HL-60 (cell line): ENCODE data around the gene GDPD4.

Source experiments
- DNase-seq, 2 experiments: peaks; one replicate each; pipeline ENCODE4 v3.0.0-alpha.2; 2010 to 2020; ENCODE audit warnings: low read depth in 1 of 2, low spot score in 1 of 2
- H3K27ac ChIP-seq: fragments of 250-450 bp; sonication (Bioruptor Pico); replicated peaks from 2 replicates; pipeline ENCODE4 v1.5.1; 2020; ENCODE audit warnings: mild to moderate bottlenecking, moderate library complexity
- H3K27me3 ChIP-seq: fragments of 250-450 bp; sonication (Bioruptor Pico); 2 replicates; pipeline ENCODE4 v1.5.1; 2021; ENCODE audit warnings: mild to moderate bottlenecking, moderate library complexity; ENCODE audit not compliant: insufficient read depth, poor library complexity, severe bottlenecking
- H3K4me3 ChIP-seq: replicated peaks from 2 replicates; pipeline ENCODE4 v1.5.1; 2011; ENCODE audit warnings: mild to moderate bottlenecking, control low read depth, low read length; ENCODE audit not compliant: insufficient read depth
- CTCF ChIP-seq: IDR thresholded peaks from one replicate; pipeline ENCODE4 v1.5.1; 2011; ENCODE audit warnings: low read length, control low read depth, inconsistent platforms; ENCODE audit not compliant: insufficient read depth
- GABPA ChIP-seq: IDR thresholded peaks from 2 replicates; pipeline ENCODE4 v1.6.1; 2012; ENCODE audit warnings: low read depth
- POLR2AphosphoS5 ChIP-seq: IDR thresholded peaks from 2 replicates; pipeline ENCODE4 v1.6.1; 2012; ENCODE audit warnings: low read depth
- SPI1 ChIP-seq: IDR thresholded peaks from 2 replicates; pipeline ENCODE4 v1.6.1; 2012; ENCODE audit warnings: low read depth, mild to moderate bottlenecking, borderline replicate concordance
- TF ChIP-seq, protein P1 (sequence below): IDR thresholded peaks from 2 replicates; pipeline ENCODE4 v1.6.1; 2012; ENCODE audit warnings: low read depth; ENCODE audit not compliant: insufficient replicate concordance

The GDPD4 gene

GRCh38 chr11:77175021-77175842 lies 126.3 kb downstream of the GDPD4 start:
- Histone ChIP-seq H3K27ac (peak overlapping the region; percentile 70), H3K27me3 (no peaks in the 10 kb centered on the region), H3K4me3 (peak overlapping the region; percentile 4; the same call in 1 of the 2 replicates)
- no peak for TF ChIP-seq GABPA
- peak; percentile 47; the same call in 1 of the 2 replicates for TF ChIP-seq POLR2AphosphoS5
- DNase-seq, result peak in 1 of 2 experiments; percentile 71

DNA sequence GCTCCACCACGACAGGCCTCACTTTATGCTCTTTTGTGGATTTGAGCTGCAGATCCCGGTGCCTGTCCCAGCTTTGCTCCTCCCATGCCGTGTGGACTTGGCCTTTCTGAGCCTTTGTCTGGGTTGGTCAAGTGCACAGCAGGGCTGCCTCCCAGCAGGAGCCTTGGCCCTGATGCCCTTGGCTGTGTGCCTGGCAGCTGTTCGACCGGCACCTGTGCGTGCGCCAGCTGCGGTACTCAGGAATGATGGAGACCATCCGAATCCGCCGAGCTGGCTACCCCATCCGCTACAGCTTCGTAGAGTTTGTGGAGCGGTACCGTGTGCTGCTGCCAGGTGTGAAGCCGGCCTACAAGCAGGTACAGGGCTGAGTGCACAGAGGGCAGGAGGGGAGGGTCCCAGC lies 126.9 kb downstream of the GDPD4 start:
- DNase-seq, result no peak
- no peak for TF ChIP-seq CTCF
- no peak for TF ChIP-seq GABPA
- TF ChIP-seq POLR2AphosphoS5, result no peak
- no peak overlapping the region for H3K4me3 ChIP-seq
- no peak overlapping the region for H3K27ac ChIP-seq
- no peaks in the 10 kb centered on the region for H3K27me3 ChIP-seq

GRCh38 chr11:77173494-77173893 lies 128.0 kb downstream of the GDPD4 start:
- no peak overlapping the region for H3K4me3 ChIP-seq
- H3K27ac ChIP-seq, result no peak overlapping the region
- no peak for TF ChIP-seq GABPA
- TF ChIP-seq, protein P1, sequence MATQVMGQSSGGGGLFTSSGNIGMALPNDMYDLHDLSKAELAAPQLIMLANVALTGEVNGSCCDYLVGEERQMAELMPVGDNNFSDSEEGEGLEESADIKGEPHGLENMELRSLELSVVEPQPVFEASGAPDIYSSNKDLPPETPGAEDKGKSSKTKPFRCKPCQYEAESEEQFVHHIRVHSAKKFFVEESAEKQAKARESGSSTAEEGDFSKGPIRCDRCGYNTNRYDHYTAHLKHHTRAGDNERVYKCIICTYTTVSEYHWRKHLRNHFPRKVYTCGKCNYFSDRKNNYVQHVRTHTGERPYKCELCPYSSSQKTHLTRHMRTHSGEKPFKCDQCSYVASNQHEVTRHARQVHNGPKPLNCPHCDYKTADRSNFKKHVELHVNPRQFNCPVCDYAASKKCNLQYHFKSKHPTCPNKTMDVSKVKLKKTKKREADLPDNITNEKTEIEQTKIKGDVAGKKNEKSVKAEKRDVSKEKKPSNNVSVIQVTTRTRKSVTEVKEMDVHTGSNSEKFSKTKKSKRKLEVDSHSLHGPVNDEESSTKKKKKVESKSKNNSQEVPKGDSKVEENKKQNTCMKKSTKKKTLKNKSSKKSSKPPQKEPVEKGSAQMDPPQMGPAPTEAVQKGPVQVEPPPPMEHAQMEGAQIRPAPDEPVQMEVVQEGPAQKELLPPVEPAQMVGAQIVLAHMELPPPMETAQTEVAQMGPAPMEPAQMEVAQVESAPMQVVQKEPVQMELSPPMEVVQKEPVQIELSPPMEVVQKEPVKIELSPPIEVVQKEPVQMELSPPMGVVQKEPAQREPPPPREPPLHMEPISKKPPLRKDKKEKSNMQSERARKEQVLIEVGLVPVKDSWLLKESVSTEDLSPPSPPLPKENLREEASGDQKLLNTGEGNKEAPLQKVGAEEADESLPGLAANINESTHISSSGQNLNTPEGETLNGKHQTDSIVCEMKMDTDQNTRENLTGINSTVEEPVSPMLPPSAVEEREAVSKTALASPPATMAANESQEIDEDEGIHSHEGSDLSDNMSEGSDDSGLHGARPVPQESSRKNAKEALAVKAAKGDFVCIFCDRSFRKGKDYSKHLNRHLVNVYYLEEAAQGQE, result no peak
- TF ChIP-seq SPI1, result no peak
- TF ChIP-seq CTCF, result no peak
- TF ChIP-seq POLR2AphosphoS5, result no peak
- H3K27me3 ChIP-seq, result no peaks in the 10 kb centered on the region
- DNase-seq, result no peak

DNA sequence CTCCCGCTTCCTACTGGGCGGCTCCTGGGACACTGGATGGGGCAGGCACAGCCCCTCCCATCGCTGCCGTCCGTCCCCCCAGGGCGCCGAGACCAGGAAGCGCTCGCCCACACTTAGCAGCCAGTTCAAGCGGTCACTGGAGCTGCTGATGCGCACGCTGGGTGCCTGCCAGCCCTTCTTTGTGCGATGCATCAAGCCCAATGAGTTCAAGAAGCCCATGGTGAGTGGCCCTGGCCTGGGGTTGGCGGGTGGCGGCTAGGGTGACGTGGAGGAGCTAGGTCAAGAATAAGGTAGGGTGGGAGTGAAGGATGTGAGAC lies 128.9 kb downstream of the GDPD4 start:
- no peaks in the 10 kb centered on the region for H3K27me3 ChIP-seq

More for the DNA sequence above, 128.9 kb downstream of the GDPD4 start:
- no peak overlapping the region for H3K27ac ChIP-seq
- TF ChIP-seq, protein P1, result no peak
- TF ChIP-seq GABPA, result no peak
- TF ChIP-seq SPI1, result no peak
- TF ChIP-seq POLR2AphosphoS5, result no peak
- TF ChIP-seq CTCF, result no peak
- no peak for DNase-seq
- no peak overlapping the region for H3K4me3 ChIP-seq
